ENCODE measurements around the gene ATMIN. TPM values are rescaled to one million over a fixed set of nuclear protein-coding genes. Genes with fewer than 3 reads are reported as not detected.

Gene ATMIN
- total RNA-seq, 1 donor from 2014 or later = 27.1 TPM

DNA sequence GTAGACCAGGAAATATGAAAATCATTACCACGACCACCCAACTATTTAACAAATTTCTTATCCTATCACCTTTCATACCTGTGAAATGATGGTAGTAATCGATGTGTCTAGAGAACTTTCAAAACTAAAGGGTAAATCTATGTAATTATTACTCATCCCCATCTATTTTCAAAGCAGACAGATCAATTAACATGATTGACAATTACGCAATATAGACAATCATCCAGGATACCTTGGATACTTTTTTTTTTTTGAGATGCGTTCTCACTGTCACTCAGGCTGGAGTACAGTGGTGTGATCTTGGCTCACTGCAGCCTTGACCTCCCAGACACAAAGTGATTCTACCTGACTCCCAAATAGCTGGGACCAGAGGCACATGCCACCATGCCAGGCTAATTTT, 45.4 kb downstream of the ATMIN start:
- Mint-ChIP-seq H3K9me3 (no peaks in the 10 kb centered on the region), H3K4me1 (ENCODE audit: low read depth) (peaks cover 3% of the 10 kb centered on the region), H3K27me3 (ENCODE audit: low read depth) (no peaks in the 10 kb centered on the region), H3K4me3 (ENCODE audit: low read depth) (no peak overlapping the region), H3K27ac (no peak overlapping the region), H3K36me3 (ENCODE audit: low read depth) (no peaks in the 10 kb centered on the region)
- intact Hi-C loops (cut with micrococcal nuclease) = no loop called here
- no peak for DNase-seq (ENCODE audit: low spot score)

DNA sequence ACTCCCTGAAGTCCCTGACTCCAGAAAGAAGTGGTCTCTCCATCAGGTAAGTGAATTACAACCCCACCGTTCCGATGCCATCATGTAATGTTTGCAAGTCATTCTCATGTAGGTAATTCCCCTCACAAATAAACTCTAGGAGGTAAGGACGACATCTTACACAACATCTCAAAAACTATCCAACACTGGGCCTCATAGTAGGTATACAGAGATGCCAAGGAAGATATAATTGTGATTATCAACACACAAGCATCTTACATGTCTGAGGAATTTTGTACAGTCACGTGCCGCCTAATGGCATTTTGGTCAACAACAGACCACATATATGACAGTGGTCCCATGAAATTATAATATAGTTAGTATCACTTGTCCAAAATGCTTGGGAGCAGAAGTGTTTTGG, 53.2 kb downstream of the ATMIN start:
- intact Hi-C loops (cut with micrococcal nuclease) = no loop called here
- Mint-ChIP-seq H3K27ac (no peak overlapping the region), H3K36me3 (ENCODE audit: low read depth) (peaks cover 3% of the 10 kb centered on the region), H3K9me3 (no peaks in the 10 kb centered on the region), H3K4me3 (ENCODE audit: low read depth) (no peak overlapping the region), H3K4me1 (ENCODE audit: low read depth) (peaks cover 2% of the 10 kb centered on the region), H3K27me3 (ENCODE audit: low read depth) (no peaks in the 10 kb centered on the region)
- no peak for DNase-seq (ENCODE audit: low spot score)

DNA sequence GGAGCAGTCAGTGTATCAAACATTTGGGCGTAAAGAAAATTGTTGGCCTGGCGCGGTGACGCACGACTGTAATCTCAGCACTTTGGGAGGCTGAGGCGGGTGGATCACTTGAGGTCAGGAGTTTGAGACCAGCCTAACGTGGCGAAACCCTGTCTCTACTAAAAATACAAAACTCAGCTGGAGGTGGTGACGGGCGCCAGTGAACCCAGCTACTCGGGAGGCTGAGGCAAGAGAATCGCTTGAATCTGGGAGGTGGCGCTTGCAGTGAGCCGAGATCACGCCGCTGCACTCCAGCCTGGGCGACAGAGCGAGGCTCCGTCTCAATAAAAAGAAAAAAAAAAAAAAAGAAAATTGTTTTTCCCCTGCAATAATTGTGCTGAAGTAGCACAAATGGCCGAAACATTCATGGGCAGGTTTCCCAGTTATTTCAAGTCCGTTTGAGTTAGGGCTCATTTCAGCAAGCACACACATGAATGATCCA, 59.2 kb downstream of the ATMIN start:
- Mint-ChIP-seq H3K27me3 (ENCODE audit: low read depth) (no peaks in the 10 kb centered on the region), H3K4me1 (ENCODE audit: low read depth) (peaks cover 8% of the 10 kb centered on the region), H3K9me3 (peaks cover 4% of the 10 kb centered on the region), H3K27ac (no peak overlapping the region), H3K36me3 (ENCODE audit: low read depth) (peaks cover under 1% of the 10 kb centered on the region), H3K4me3 (ENCODE audit: low read depth) (peak overlapping the region; percentile 77)
- DNase-seq (ENCODE audit: low spot score) = no peak
- intact Hi-C loops (cut with micrococcal nuclease) = loop anchor here (10.0 kb wide), 1 partner anchor 220 kb away; the partner anchor contains the start of gene GAN

DNA sequence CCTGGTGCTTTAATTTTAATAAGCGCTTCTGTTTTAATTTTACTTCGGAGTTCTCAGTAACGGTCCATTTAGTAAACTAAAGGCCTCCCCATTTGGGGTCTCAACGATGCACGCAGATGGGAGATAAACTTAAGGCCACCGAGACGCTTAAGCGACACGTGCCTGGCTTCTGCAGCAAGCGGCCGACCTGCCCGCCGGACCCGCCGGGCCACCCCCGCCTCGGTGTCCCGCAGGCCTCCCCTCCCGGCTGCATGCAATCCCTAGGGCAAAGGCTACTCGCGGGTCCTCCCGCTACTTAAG, 60.0 kb downstream of the ATMIN start:
- peaks cover 4% of the 10 kb centered on the region for H3K9me3 Mint-ChIP-seq
- no peak overlapping the region for H3K27ac Mint-ChIP-seq
- H3K4me3 Mint-ChIP-seq (ENCODE audit: low read depth) = peak overlapping the region; percentile 77
- intact Hi-C loops (cut with micrococcal nuclease) = loop anchor here (10.0 kb wide), 1 partner anchor 219 kb away; the partner anchor contains the start of gene GAN
- H3K27me3 Mint-ChIP-seq (ENCODE audit: low read depth) = no peaks in the 10 kb centered on the region
- no peaks in the 10 kb centered on the region for H3K36me3 Mint-ChIP-seq (ENCODE audit: low read depth)
- peaks cover 8% of the 10 kb centered on the region for H3K4me1 Mint-ChIP-seq (ENCODE audit: low read depth)
- DNase-seq (ENCODE audit: low spot score) = no peak

DNA sequence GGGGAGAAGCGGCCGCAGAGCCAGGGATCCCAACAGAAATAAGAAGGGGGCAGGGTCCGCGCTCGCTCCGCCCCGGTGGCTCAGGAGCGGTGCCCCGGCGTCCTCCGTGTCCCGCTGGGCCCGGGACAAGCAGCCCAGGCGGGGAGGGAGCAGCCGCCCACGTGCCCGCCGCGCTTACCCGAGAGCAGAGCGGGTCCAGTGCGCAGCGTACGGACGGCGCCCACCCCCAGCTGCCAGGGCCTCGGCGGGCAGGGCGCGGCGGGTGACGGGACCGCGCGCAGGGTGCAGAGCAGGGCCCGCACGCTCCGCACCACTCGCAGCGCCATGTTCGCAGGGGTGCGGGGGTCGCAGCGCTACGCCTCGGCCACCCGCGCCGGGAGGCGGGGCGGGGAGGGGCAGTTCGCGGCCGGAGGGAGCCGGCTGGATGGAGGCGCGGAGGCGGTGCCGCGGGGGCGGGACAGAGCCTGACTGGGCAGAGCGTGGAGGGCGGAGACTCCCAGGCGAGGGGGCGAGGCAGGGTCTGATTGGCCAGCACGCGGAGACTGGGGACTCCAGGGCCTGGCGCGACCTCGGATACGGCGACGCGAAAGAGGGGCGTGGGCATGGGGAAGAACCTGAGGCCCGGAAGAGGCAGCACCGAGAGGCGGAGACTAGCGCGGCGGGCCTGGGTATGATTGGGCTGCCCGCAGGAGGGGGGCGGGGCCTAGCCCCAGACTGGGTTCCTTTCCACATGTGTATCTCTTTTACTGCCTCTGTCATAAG, 60.5 kb downstream of the ATMIN start, which contains the start of gene GCSH:
Gene GCSH, minus strand, starts transcription at position 443 of the 762 bp plus-strand sequence. Its CDS starts 117 bp downstream, at position 326.
- Mint-ChIP-seq H3K27ac (peak within 1 kb of the TSS; percentile 61), H3K36me3 (ENCODE audit: low read depth) (no peaks in the 10 kb centered on the region), H3K4me1 (ENCODE audit: low read depth) (peaks cover 8% of the 10 kb centered on the region), H3K4me3 (ENCODE audit: low read depth) (peak within 1 kb of the TSS; percentile 77), H3K27me3 (ENCODE audit: low read depth) (no peaks in the 10 kb centered on the region), H3K9me3 (peaks cover 4% of the 10 kb centered on the region)
- intact Hi-C loops (cut with micrococcal nuclease) = loop anchor here (1.0 to 10.0 kb wide), 4 partner anchors 19 to 219 kb away; partner anchors contain the start of genes ATMIN, C16orf46, CENPN and GAN
- DNase-seq (ENCODE audit: low spot score) = peak; percentile 99

DNA sequence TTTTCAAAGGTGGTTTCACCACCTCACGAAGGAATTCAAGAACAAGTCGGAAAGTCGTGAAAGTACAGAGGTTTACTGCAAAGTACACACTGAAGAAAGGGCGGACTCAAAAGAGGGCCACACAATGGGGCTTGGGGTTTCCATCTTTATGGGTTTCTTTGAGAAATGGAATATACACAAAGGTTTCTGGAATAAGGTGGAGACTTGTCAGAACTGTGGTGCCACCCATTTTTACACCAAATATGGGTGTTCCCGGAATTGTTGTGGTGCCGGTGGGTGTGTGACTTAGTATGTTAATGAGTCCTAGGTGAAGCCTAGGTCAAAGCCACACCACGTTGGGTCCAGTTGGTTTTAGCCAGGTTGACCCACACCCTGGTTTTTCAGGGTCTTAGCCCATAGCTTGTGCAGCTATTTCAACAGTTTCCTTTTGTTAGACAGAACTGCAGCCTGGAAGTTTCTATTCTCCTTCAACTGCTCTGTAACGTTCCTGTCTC, 61.1 kb downstream of the ATMIN start:
- Mint-ChIP-seq H3K27ac (peak overlapping the region; percentile 61), H3K4me3 (ENCODE audit: low read depth) (peak overlapping the region; percentile 59), H3K4me1 (ENCODE audit: low read depth) (peaks cover 8% of the 10 kb centered on the region), H3K9me3 (peaks cover 4% of the 10 kb centered on the region), H3K27me3 (ENCODE audit: low read depth) (no peaks in the 10 kb centered on the region), H3K36me3 (ENCODE audit: low read depth) (no peaks in the 10 kb centered on the region)
- DNase-seq (ENCODE audit: low spot score) = no peak
- intact Hi-C loops (cut with micrococcal nuclease) = loop anchor here (1.0 to 10.0 kb wide), 4 partner anchors 19 to 218 kb away; partner anchors contain the start of genes ATMIN, C16orf46, CENPN and GAN

Other genes with a start within 250 kb of the ATMIN start
- gene CDYL2, start 231.2 kb upstream of the ATMIN start, total RNA-seq = 26.2 and 36.8 TPM in 2 replicates
- 130 and 136 TPM in 2 replicates for gene CMC2, start 29.0 kb upstream of the ATMIN start, total RNA-seq
- gene CENPN, start 28.6 kb upstream of the ATMIN start, total RNA-seq = 57.4 and 57.9 TPM in 2 replicates
- gene C16orf46, start 41.4 kb downstream of the ATMIN start, total RNA-seq = 0.11 and 0.32 TPM in 2 replicates
- 23.2 and 25.7 TPM in 2 replicates for gene GCSH, start 60.6 kb downstream of the ATMIN start, total RNA-seq
- not detected in 2 replicates for gene BCO1, start 202.8 kb downstream of the ATMIN start, total RNA-seq

All from activated T-helper 2 cell treated with anti-CD3 and anti-CD28 coated beads, Interferon-gamma antibody, Interleukin-2, Interleukin-4, amounts not matched to agents 10 μg/mL and 5 μg/mL and 100 μg/mL, durations not matched to agents 14 hours and 24 hours and 36 hours (primary cell).